Endothelial cell of umbilical vein (primary cell): Measurements from ENCODE around the gene PPP2R3B. TPM values are rescaled to one million over a fixed set of nuclear protein-coding genes. Genes with fewer than 3 reads are reported as not detected.

ENCODE experiments used
- BruUV-seq: library from RNA; stranded (reverse); fragments of 400-500 nt; replicated peaks from 2 replicates; lab custom pipeline; 2021; lab: Mats Ljungman, UMichigan
- CTCF ChIA-PET: fragments of 300-600, 350-600 bp; sonication (Branson Sonifier 250); formaldehyde crosslinking; loops from one replicate; lab custom pipeline; 2021; ENCODE audit warnings: antibody characterized with exemption, inconsistent platforms; lab: Charles Lee
- POLR2A ChIA-PET: fragments of 300-600, 350-600 bp; sonication (Branson Sonifier 250); formaldehyde crosslinking; loops from one replicate; lab custom pipeline; 2021; ENCODE audit warnings: antibody characterized with exemption, inconsistent platforms; lab: Charles Lee
- DNase-seq: peaks from one replicate; pipeline ENCODE4 v3.0.0-alpha.2; 2011; ENCODE audit warnings: low read depth, low spot score
- FAIRE-seq: peaks from 2 replicates; lab custom pipeline; 2011; peaks lifted over from hg19 to GRCh38; lab: Jason Lieb, UNC
- H2AFZ ChIP-seq: 2 replicates; pipeline ENCODE4 v1.6.0; 2012; ENCODE audit warnings: low read depth, low read length, control low read depth, inconsistent platforms
- H3K27ac ChIP-seq: 2 replicates; pipeline ENCODE4 v1.5.1; 2011; ENCODE audit warnings: low read depth, mild to moderate bottlenecking, control low read depth, low read length, moderate library complexity; ENCODE audit not compliant: insufficient read depth
- H3K27me3 ChIP-seq, 2 experiments: 2 replicates each; pipeline versions ENCODE4 v1.6.0 to v1.6.1; 2011; ENCODE audit warnings: low read length in 2 of 2, mixed read lengths in 1 of 2; ENCODE audit not compliant: control insufficient read depth in 2 of 2, insufficient read depth in 2 of 2
- H3K36me3 ChIP-seq, 2 experiments: 2 replicates in 1 of 2; 3 replicates in 1 of 2; pipeline ENCODE4 v1.5.1; 2011; ENCODE audit warnings: low read length in 2 of 2, mild to moderate bottlenecking in 1 of 2, moderate library complexity in 1 of 2; ENCODE audit not compliant: control insufficient read depth in 2 of 2, insufficient read depth in 2 of 2; ENCODE audit errors: extremely low read depth in 1 of 2
- H3K4me1 ChIP-seq: 3 replicates; pipeline ENCODE4 v1.5.1; 2011; ENCODE audit warnings: mild to moderate bottlenecking, low read length; ENCODE audit not compliant: control insufficient read depth, insufficient read depth; ENCODE audit errors: extremely low read depth
- H3K4me2 ChIP-seq: 2 replicates; pipeline ENCODE4 v1.6.1; 2011; ENCODE audit warnings: low read length, control low read depth, mixed read lengths; ENCODE audit not compliant: insufficient read depth
- H3K4me3 ChIP-seq, 3 experiments: fragments of 200-600 bp in 1 of 3; sonication (generic), shearing (Covaris generic) in 1 of 3; replicated peaks in 1 of 3; 2 replicates each; pipeline ENCODE4 v1.5.1; 2011 to 2016; ENCODE audit warnings: control low read depth in 3 of 3, low read length in 3 of 3, mild to moderate bottlenecking in 2 of 3, inconsistent platforms in 1 of 3, low read depth in 1 of 3, moderate library complexity in 1 of 3; ENCODE audit not compliant: insufficient read depth in 1 of 3
- H3K79me2 ChIP-seq: 2 replicates; pipeline ENCODE4 v1.6.0; 2012; ENCODE audit warnings: low read length, inconsistent platforms; ENCODE audit not compliant: control insufficient read depth, insufficient read depth
- H3K9ac ChIP-seq: replicated peaks from 2 replicates; pipeline ENCODE3; 2011; ENCODE audit warnings: low read length, control low read depth; ENCODE audit not compliant: insufficient read depth; ENCODE audit errors: extremely low read depth
- H3K9me1 ChIP-seq: replicated peaks from 3 replicates; pipeline ENCODE4 v1.6.0; 2011; ENCODE audit warnings: mild to moderate bottlenecking, low read length; ENCODE audit not compliant: control insufficient read depth, insufficient read depth; ENCODE audit errors: extremely low read depth
- H3K9me3 ChIP-seq: replicated peaks from 2 replicates; pipeline ENCODE4 v1.5.1; 2012; ENCODE audit warnings: low read length, inconsistent platforms; ENCODE audit not compliant: control insufficient read depth, insufficient read depth
- H4K20me1 ChIP-seq: replicated peaks from 2 replicates; pipeline ENCODE3; 2011; ENCODE audit warnings: mild to moderate bottlenecking, low read length; ENCODE audit not compliant: control insufficient read depth, insufficient read depth; ENCODE audit errors: extremely low read depth
- CTCF ChIP-seq, 2 donors: IDR thresholded peaks; 1 replicate in 1 of 2; 2 replicates in 1 of 2; pipeline ENCODE4 v1.5.1; 2011; ENCODE audit warnings: low read length in 2 of 2, mild to moderate bottlenecking in 2 of 2, moderate library complexity in 2 of 2, control low read depth in 1 of 2, inconsistent platforms in 1 of 2, low read depth in 1 of 2; ENCODE audit not compliant: insufficient read depth in 1 of 2; ENCODE audit errors: extremely low read depth in 1 of 2
- EZH2 ChIP-seq: IDR thresholded peaks from 2 replicates; pipeline ENCODE4 v1.6.1; 2012; ENCODE audit warnings: borderline replicate concordance, low read depth, mild to moderate bottlenecking, moderate library complexity, low read length, inconsistent platforms; ENCODE audit not compliant: severe bottlenecking
- FOS ChIP-seq: IDR thresholded peaks from 2 replicates; pipeline ENCODE4 v1.6.1; 2011; ENCODE audit warnings: mild to moderate bottlenecking, low read length, moderate library complexity, borderline replicate concordance; ENCODE audit not compliant: insufficient read depth
- GATA2 ChIP-seq: IDR thresholded peaks from 2 replicates; pipeline ENCODE4 v1.7.0; 2011; ENCODE audit warnings: low read depth, mild to moderate bottlenecking, moderate library complexity, mixed read lengths, low read length; ENCODE audit not compliant: insufficient read length, insufficient read depth
- JUN ChIP-seq: IDR thresholded peaks from 2 replicates; pipeline ENCODE4 v1.6.1; 2011; ENCODE audit warnings: borderline replicate concordance, low read depth; ENCODE audit not compliant: insufficient read length, insufficient read depth
- MYC ChIP-seq: IDR thresholded peaks from one replicate; pipeline ENCODE4 v1.6.1; 2011; ENCODE audit warnings: mild to moderate bottlenecking, low read depth, low read length
- POLR2A ChIP-seq: IDR thresholded peaks from 2 replicates; pipeline ENCODE4 v1.6.1; 2012; ENCODE audit warnings: low read depth, mild to moderate bottlenecking, control low read depth, low read length
- POLR2AphosphoS5 ChIP-seq: IDR thresholded peaks from 2 replicates; pipeline ENCODE4 v1.6.1; 2012; ENCODE audit warnings: low read depth, mild to moderate bottlenecking, control low read depth, low read length, moderate library complexity; ENCODE audit not compliant: insufficient read depth
- dilution Hi-C: fragments of 300-500 bp; cut with MboI; formaldehyde crosslinking; loops from one replicate; pipeline ENCODE4 v1.15.0; 2019; ENCODE audit warnings: low sequenced_read_pairs; ENCODE audit not compliant: extremely low pct_ligation_motif_present
- intact Hi-C: fragments of 100-400 bp; cut with micrococcal nuclease; formaldehyde crosslinking; loops from one replicate; pipeline ENCODE4 v1.10.0; 2022
- polyA plus RNA-seq, 4 experiments: library from polyadenylated mRNA; depleted of rRNA in 3 of 4; stranded (reverse) in 3 of 4; unstranded in 1 of 4; fragments of >200 nt; gene quantifications; 2 replicates each; pipeline versions ENCODE4 v1.2.1 to v1.2.3, GENCODE V29; 2011 to 2012; ENCODE audit warnings: missing spikeins in 1 of 4
- total RNA-seq: library from RNA; stranded (reverse); gene quantifications from 2 replicates; pipeline ENCODE4 v1.2.3, GENCODE V29; 2021
- TF ChIP-seq, protein P1 (sequence below): IDR thresholded peaks from 2 replicates; pipeline ENCODE4 v1.6.1; 2011; ENCODE audit not compliant: insufficient read depth, insufficient read length

The PPP2R3B gene
- total and polyA plus RNA-seq, 2 donors (not counting 3 experiments of a cell fraction or from before 2014, with no cell fraction given), result 19.1 to 33.6 TPM

GRCh38 chrX:334971-335757, 51.5 kb downstream of the PPP2R3B start:
- Histone ChIP-seq H3K4me3 (no peak overlapping the region), H3K4me2 (no peak overlapping the region), H2AFZ (no peak overlapping the region), H3K9me3 (no peaks in the 10 kb centered on the region), H3K27ac (no peak overlapping the region), H3K4me1 (no peaks in the 10 kb centered on the region), H3K36me3 (peaks cover 0 to 3% of the 10 kb centered on the region in 2 experiments), H3K79me2 (no peaks in the 10 kb centered on the region), H3K27me3 (peaks cover 0 to 3% of the 10 kb centered on the region in 2 experiments), H3K9ac (no peak overlapping the region), H3K9me1 (no peaks in the 10 kb centered on the region), H4K20me1 (no peaks in the 10 kb centered on the region)
- TF ChIP-seq EZH2, result no peak
- TF ChIP-seq POLR2AphosphoS5, result no peak
- no peak for TF ChIP-seq FOS
- no peak for TF ChIP-seq CTCF (IDR thresholded peaks at IDR 0.05; ENCODE audit: extremely low read depth in 1 of 2, insufficient read depth in 1 of 2, low read depth in 1 of 2, low read length in 2 of 2)
- TF ChIP-seq POLR2A, result no peak
- TF ChIP-seq GATA2, result no peak
- TF ChIP-seq, protein P1, sequence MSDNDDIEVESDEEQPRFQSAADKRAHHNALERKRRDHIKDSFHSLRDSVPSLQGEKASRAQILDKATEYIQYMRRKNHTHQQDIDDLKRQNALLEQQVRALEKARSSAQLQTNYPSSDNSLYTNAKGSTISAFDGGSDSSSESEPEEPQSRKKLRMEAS, result no peak
- no peak for TF ChIP-seq JUN
- no peak for TF ChIP-seq MYC
- no peak for FAIRE-seq
- POLR2A ChIA-PET, result no interaction called here
- no TSS peak for BruUV-seq
- dilution Hi-C loops, result no loop called here
- CTCF ChIA-PET, result no interaction called here
- DNase-seq, result no peak
- intact Hi-C loops, result no loop called here
